ENCODE measurements around the gene SLC30A9.

DNA sequence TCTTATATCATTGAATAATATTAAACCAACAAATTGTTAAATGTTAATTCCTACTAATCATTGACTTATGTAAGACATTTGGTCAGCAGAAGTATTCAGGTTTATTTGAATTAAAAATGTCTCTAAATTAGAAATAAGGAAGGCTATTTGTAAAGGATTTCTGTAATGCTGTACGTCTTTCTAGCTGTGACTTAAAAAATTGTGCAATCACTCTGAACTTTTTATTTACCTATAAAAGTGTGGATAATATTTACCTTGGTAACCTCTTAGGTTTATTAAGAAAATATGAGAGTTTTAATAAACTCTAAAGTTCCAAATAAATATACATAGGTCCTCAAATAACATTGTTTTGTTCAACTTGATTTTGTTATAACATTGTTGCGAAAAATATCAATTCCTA lies 76.9 kb downstream of the SLC30A9 start:
- TF ChIP-seq, protein P1, sequence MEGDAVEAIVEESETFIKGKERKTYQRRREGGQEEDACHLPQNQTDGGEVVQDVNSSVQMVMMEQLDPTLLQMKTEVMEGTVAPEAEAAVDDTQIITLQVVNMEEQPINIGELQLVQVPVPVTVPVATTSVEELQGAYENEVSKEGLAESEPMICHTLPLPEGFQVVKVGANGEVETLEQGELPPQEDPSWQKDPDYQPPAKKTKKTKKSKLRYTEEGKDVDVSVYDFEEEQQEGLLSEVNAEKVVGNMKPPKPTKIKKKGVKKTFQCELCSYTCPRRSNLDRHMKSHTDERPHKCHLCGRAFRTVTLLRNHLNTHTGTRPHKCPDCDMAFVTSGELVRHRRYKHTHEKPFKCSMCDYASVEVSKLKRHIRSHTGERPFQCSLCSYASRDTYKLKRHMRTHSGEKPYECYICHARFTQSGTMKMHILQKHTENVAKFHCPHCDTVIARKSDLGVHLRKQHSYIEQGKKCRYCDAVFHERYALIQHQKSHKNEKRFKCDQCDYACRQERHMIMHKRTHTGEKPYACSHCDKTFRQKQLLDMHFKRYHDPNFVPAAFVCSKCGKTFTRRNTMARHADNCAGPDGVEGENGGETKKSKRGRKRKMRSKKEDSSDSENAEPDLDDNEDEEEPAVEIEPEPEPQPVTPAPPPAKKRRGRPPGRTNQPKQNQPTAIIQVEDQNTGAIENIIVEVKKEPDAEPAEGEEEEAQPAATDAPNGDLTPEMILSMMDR (IDR thresholded peaks at IDR 0.05): no peak
- TF ChIP-seq EZH2phosphoT487 (IDR thresholded peaks at IDR 0.05) (no peak), EZH2 (IDR thresholded peaks at IDR 0.05) (no peak)

Measured in neural progenitor cell (in vitro differentiated cells).